Keratinocyte (primary cell): ENCODE data around the gene ITGBL1. TPM values are rescaled to one million over a fixed set of nuclear protein-coding genes. Genes with fewer than 3 reads are reported as not detected.

Experiments
- DNase-seq: peaks from one replicate; pipeline ENCODE4 v3.0.0-alpha.2; 2011; ENCODE audit warnings: low read depth, missing footprints, low spot score
- FAIRE-seq: peaks from 2 replicates; lab custom pipeline; 2011; peaks lifted over from hg19 to GRCh38; lab: Jason Lieb, UNC
- H2AFZ ChIP-seq: 2 replicates; pipeline ENCODE4 v1.6.0; 2012; ENCODE audit warnings: low read length, control low read depth, inconsistent platforms; ENCODE audit not compliant: control insufficient read depth
- H3K27ac ChIP-seq: 2 replicates; pipeline ENCODE4 v1.5.1; 2011; ENCODE audit warnings: low read length; ENCODE audit not compliant: control insufficient read depth, insufficient read depth
- H3K27me3 ChIP-seq: 3 replicates; pipeline ENCODE4 v1.6.0; 2011; ENCODE audit warnings: low read length; ENCODE audit not compliant: control insufficient read depth, insufficient read depth; ENCODE audit errors: extremely low read depth
- H3K36me3 ChIP-seq, 2 experiments: 2 replicates in 1 of 2; 3 replicates in 1 of 2; pipeline ENCODE4 v1.5.1; 2011; ENCODE audit warnings: low read length in 2 of 2, mild to moderate bottlenecking in 1 of 2; ENCODE audit not compliant: control insufficient read depth in 2 of 2, insufficient read depth in 2 of 2; ENCODE audit errors: extremely low read depth in 1 of 2
- H3K4me1 ChIP-seq: 3 replicates; pipeline ENCODE4 v1.5.1; 2011; ENCODE audit warnings: low read length; ENCODE audit not compliant: control insufficient read depth, insufficient read depth; ENCODE audit errors: extremely low read depth
- H3K4me2 ChIP-seq: 3 replicates; pipeline ENCODE4 v1.6.0; 2011; ENCODE audit warnings: low read depth, low read length; ENCODE audit not compliant: control insufficient read depth, insufficient read depth; ENCODE audit errors: extremely low read depth
- H3K4me3 ChIP-seq, 3 experiments: fragments of 200-600 bp in 1 of 3; sonication (generic) in 1 of 3; 2 replicates in 2 of 3; 3 replicates in 1 of 3; pipeline ENCODE4 v1.5.1; 2011 to 2016; ENCODE audit warnings: low read length in 3 of 3, mild to moderate bottlenecking in 3 of 3, control low read depth in 2 of 3, inconsistent platforms in 1 of 3, low read depth in 1 of 3, mixed read lengths in 1 of 3, mixed run types in 1 of 3, moderate library complexity in 1 of 3; ENCODE audit not compliant: control insufficient read depth in 2 of 3, insufficient read depth in 2 of 3; ENCODE audit errors: extremely low read depth in 1 of 3
- H3K79me2 ChIP-seq: 2 replicates; pipeline ENCODE4 v1.6.0; 2012; ENCODE audit warnings: low read length; ENCODE audit not compliant: control insufficient read depth, insufficient read depth
- H3K9ac ChIP-seq: 3 replicates; pipeline ENCODE4 v1.6.0; 2011; ENCODE audit warnings: low read length; ENCODE audit not compliant: control insufficient read depth, insufficient read depth; ENCODE audit errors: extremely low read depth
- H3K9me1 ChIP-seq: 3 replicates; pipeline ENCODE4 v1.6.0; 2011; ENCODE audit warnings: low read length; ENCODE audit not compliant: control insufficient read depth, insufficient read depth; ENCODE audit errors: extremely low read depth
- H3K9me3 ChIP-seq: 2 replicates; pipeline ENCODE4 v1.5.1; 2012; ENCODE audit warnings: low read depth, low read length; ENCODE audit not compliant: control insufficient read depth
- H4K20me1 ChIP-seq: 3 replicates; pipeline ENCODE4 v1.6.0; 2011; ENCODE audit warnings: low read length; ENCODE audit not compliant: control insufficient read depth, insufficient read depth; ENCODE audit errors: extremely low read depth
- EZH2 ChIP-seq: IDR thresholded peaks from one replicate; pipeline ENCODE4 v1.6.1; 2012; ENCODE audit warnings: inconsistent platforms, mild to moderate bottlenecking, low read length, moderate library complexity
- dilution Hi-C: fragments of 300-500 bp; cut with MboI; formaldehyde crosslinking; loops from one replicate; pipeline ENCODE4 v1.7.0; 2020; ENCODE audit warnings: low sequenced_read_pairs; ENCODE audit not compliant: extremely low pct_ligation_motif_present
- polyA plus RNA-seq, 5 experiments: library from polyadenylated mRNA; depleted of rRNA in 3 of 5; stranded (reverse) in 3 of 5; stranded (forward) in 1 of 5; unstranded in 1 of 5; fragments of >200 nt; gene quantifications; 1 replicate in 1 of 5; 2 replicates in 3 of 5; 3 replicates in 1 of 5; pipeline versions ENCODE4 v1.2.1 to v1.2.3, GENCODE V29; 2011 to 2012; ENCODE audit warnings: missing spikeins in 2 of 5, low read depth in 1 of 5, low replicate concordance in 1 of 5
- TF ChIP-seq, protein P1 (sequence below), 3 experiments: IDR thresholded peaks in 1 of 3; conservative IDR thresholded peaks in 1 of 3; optimal IDR thresholded peaks in 1 of 3; 2 replicates in 2 of 3; 3 replicates in 1 of 3; pipeline versions ENCODE3 to v1.5.1; 2011; ENCODE audit warnings: low read length in 3 of 3, mild to moderate bottlenecking in 3 of 3, moderate library complexity in 2 of 3, control low read depth in 1 of 3, inconsistent platforms in 1 of 3; ENCODE audit not compliant: insufficient read depth in 2 of 3; ENCODE audit errors: extremely low read depth in 1 of 3

Gene ITGBL1
- polyA plus RNA-seq, 1 donor (not counting 4 experiments of a cell fraction or from before 2014, with no cell fraction given) = 2.1 TPM

DNA sequence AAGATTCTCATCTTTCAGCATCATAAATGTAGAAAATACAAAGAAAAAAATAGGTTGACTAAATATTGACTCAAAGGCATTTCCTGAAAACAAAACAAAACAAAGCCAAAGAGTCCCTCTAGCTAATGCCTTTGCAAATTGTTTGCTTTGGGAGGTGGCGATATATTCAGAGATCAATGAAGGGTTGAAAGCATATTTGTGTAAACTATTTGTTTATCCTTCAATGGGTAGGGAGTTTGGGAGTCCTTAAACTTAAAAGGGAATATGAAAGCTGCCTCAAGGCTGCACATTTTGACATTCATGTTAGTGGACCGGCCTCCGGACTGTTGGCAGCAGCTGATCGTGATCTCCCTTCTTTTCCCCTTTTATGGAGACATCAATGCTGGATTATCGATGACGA, 257.5 kb downstream of the ITGBL1 start:
- H4K20me1 ChIP-seq = no peaks in the 10 kb centered on the region
- dilution Hi-C loops = no loop called here
- no peak overlapping the region for H2AFZ ChIP-seq
- no peak overlapping the region for H3K4me3 ChIP-seq
- H3K27me3 ChIP-seq = no peaks in the 10 kb centered on the region
- FAIRE-seq (no peak), DNase-seq (no peak)
- no peaks in the 10 kb centered on the region for H3K79me2 ChIP-seq
- no peak overlapping the region for H3K27ac ChIP-seq
- H3K9me3 ChIP-seq = no peaks in the 10 kb centered on the region
- H3K9me1 ChIP-seq = no peaks in the 10 kb centered on the region
- H3K4me1 ChIP-seq = no peaks in the 10 kb centered on the region
- TF ChIP-seq, protein P1, sequence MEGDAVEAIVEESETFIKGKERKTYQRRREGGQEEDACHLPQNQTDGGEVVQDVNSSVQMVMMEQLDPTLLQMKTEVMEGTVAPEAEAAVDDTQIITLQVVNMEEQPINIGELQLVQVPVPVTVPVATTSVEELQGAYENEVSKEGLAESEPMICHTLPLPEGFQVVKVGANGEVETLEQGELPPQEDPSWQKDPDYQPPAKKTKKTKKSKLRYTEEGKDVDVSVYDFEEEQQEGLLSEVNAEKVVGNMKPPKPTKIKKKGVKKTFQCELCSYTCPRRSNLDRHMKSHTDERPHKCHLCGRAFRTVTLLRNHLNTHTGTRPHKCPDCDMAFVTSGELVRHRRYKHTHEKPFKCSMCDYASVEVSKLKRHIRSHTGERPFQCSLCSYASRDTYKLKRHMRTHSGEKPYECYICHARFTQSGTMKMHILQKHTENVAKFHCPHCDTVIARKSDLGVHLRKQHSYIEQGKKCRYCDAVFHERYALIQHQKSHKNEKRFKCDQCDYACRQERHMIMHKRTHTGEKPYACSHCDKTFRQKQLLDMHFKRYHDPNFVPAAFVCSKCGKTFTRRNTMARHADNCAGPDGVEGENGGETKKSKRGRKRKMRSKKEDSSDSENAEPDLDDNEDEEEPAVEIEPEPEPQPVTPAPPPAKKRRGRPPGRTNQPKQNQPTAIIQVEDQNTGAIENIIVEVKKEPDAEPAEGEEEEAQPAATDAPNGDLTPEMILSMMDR (optimal IDR thresholded peaks at IDR 0.05 in 1 of 3, IDR thresholded peaks at IDR 0.05 in 1 of 3, conservative IDR thresholded peaks at IDR 0.05 in 1 of 3; ENCODE audit: extremely low read depth in 1 of 3, insufficient read depth in 2 of 3, low read length in 3 of 3) = no peak
- TF ChIP-seq EZH2 = no peak
- H3K4me2 ChIP-seq = no peak overlapping the region
- H3K9ac ChIP-seq = no peak overlapping the region
- no peaks in the 10 kb centered on the region for H3K36me3 ChIP-seq

DNA sequence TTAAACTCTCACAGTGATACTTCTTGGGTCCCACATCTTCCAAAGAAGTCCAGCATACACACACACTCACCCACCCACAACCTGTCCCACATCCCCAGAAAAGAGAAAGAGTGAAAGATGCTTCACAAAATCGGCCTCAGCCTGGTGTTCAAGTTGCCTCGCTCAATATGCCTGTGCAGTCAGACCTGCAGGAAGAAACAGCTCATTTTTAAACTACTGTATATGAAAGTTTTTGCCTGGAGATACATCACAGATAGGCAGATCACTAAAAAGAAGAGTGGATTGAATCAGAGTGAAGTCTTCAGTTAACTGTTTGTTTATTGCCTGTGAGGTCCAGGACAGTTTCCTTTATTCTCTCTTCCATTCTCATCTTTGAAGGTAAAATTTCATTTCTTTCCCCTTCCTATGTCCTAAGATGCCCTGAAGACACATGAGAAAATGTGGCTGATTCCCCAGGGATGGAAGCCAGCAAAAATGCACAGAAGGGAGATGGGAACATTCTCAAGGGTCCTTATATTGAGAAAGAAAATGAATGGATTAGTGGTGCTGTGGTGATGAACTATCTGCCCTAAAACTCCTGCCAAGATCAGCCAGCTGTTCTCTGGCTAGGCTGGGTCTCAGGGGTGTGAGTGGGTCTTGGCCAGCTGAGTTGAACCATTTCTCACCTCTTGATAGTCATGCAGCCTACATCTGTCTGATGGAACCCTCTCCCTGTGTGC, 259.0 kb downstream of the ITGBL1 start:
- dilution Hi-C loops = no loop called here
- no peak for DNase-seq
- Histone ChIP-seq H3K9me1 (no peaks in the 10 kb centered on the region), H4K20me1 (no peaks in the 10 kb centered on the region), H3K79me2 (no peaks in the 10 kb centered on the region), H3K27me3 (no peaks in the 10 kb centered on the region), H3K9ac (no peak overlapping the region), H3K4me1 (no peaks in the 10 kb centered on the region), H3K4me2 (no peak overlapping the region), H2AFZ (no peak overlapping the region), H3K27ac (no peak overlapping the region), H3K4me3 (no peak overlapping the region), H3K9me3 (no peaks in the 10 kb centered on the region), H3K36me3 (no peaks in the 10 kb centered on the region)
- FAIRE-seq = no peak
- TF ChIP-seq EZH2 = no peak
- TF ChIP-seq, protein P1 (optimal IDR thresholded peaks at IDR 0.05 in 1 of 3, IDR thresholded peaks at IDR 0.05 in 1 of 3, conservative IDR thresholded peaks at IDR 0.05 in 1 of 3; ENCODE audit: extremely low read depth in 1 of 3, insufficient read depth in 2 of 3, low read length in 3 of 3) = no peak
